Stimulated activated CD4-positive, alpha-beta T cell treated with anti-CD3 and anti-CD28 coated beads, TNF-alpha, amount 100 ng/mL, for 4 hours (primary cell): Measurements from ENCODE around the gene CDK5R2.

ENCODE experiments used
- DNase-seq, 3 experiments: peaks; one replicate each; pipeline ENCODE4 v3.0.0-alpha.2; 2020; ENCODE audit warnings: low read depth in 3 of 3

CDK5R2 gene

GRCh38 chr2:218961651-218962570 is 2.4 kb downstream of the CDK5R2 start:
- DNase-seq = no peak

GRCh38 chr2:218962859-218963492 is 3.5 kb downstream of the CDK5R2 start:
- peak in 1 of 3 experiments; percentile 26 for DNase-seq

DNA sequence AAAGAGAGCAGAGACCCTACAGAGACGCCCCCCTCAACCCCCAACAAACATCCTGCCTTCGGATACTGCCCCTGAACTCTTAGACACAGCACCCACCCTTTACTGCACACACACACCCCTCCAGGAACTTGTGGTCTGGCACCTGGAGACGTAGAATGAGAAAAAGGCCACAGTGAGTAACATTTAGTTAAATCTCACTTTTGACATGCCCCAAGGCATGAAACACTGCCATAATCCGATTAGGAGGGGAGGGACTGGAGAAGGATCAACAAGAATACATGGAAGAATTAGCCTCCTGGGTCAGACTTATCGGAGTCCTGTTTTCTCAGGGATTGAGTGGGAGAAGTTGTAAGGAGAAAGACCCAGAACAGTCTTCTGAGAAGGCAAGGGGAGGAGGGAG is 4.1 kb downstream of the CDK5R2 start:
- no peak for DNase-seq

- no peak for DNase-seq
These were observed 4.7 kb downstream of the CDK5R2 start for GRCh38 chr2:218964041-218964771.

- no peak for DNase-seq
These were observed 11.4 kb downstream of the CDK5R2 start for GRCh38 chr2:218970894-218971293.

- no peak for DNase-seq
These were observed 15.8 kb downstream of the CDK5R2 start for GRCh38 chr2:218975060-218975777.

DNA sequence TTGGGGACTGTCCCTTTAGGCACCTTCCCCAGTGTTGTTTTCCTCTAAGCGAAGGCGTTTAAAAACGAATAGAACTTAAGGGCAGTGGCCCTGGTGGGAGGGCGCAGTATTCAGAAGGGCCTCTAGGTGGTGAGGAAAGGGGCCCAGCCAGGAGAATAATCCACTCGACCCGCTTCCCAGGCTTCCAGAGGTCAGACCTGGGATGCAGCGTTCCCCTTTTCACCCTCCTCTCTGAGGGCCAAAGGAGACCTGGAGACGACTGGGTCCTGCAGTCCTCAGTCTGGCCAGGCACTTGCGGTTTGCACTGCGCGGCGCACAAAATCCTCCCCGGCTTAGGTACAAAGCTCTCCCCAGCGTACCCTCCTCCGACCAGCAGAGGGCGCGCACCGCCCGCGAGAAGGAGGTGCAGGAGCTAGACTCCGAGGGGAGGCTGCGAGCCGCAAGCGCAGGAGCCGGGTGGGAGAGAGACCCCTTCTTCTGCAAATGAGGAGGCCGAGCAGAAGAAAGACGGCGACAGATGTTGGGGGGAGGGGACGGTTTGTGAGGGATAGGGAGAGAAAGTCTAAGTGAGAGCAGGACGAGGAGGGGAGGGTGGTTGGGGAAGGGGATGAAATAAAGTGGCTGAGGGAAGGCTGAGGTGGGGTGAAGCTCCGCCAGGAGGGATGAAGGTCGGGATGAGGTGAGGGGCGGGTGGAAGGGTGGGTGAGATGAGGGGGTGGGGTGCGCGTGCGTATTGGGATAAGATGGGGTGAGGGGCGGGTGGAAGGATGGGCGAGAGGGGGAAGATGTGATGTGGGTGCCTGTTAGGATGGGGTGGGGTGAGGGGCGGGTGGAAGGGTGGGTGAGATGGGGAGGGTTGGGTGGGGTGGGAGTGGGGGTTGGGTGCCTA is 20.6 kb downstream of the CDK5R2 start:
- DNase-seq = peak; percentile 68 to 76 (median 71)

GRCh38 chr2:218980735-218981389 is 21.4 kb downstream of the CDK5R2 start:
- DNase-seq = no peak

GRCh38 chr2:218981390-218981880 is 22.0 kb downstream of the CDK5R2 start:
- no peak for DNase-seq

DNA sequence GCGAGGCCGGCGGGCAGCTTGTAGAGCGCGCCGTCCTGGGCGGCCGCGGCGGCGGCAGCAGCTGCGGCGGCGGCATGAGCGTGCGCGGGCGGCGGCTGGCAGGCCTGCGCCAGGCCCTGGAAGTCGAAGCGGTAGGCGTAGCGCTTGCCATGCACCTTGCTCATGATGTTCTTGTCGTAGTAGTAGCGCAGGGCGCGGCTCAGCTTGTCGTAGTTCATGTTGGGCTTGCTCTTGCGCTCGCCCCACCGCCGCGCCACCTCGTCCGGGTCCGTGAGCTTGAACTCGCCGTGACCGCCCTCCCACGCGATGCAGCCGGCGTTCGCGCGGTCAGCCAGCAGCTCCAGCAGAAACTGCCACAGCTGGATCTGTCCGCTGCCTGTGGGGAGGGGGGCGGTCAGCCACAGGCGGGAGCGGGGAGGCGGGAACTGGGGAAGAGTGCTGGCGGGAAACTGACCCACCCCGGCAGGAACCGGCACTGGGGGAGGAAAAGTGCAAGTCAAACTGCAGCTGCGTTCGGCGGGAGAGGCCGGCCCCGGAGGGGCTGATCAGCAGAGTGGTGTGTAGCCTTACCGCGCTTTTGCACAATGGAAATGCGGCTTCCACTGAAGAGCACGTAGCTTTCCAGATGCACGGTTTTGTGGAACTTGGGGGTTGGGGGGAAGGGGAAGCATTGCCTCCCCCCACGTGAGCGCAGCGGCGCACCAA is 22.6 kb downstream of the CDK5R2 start:
- DNase-seq = no peak

DNA sequence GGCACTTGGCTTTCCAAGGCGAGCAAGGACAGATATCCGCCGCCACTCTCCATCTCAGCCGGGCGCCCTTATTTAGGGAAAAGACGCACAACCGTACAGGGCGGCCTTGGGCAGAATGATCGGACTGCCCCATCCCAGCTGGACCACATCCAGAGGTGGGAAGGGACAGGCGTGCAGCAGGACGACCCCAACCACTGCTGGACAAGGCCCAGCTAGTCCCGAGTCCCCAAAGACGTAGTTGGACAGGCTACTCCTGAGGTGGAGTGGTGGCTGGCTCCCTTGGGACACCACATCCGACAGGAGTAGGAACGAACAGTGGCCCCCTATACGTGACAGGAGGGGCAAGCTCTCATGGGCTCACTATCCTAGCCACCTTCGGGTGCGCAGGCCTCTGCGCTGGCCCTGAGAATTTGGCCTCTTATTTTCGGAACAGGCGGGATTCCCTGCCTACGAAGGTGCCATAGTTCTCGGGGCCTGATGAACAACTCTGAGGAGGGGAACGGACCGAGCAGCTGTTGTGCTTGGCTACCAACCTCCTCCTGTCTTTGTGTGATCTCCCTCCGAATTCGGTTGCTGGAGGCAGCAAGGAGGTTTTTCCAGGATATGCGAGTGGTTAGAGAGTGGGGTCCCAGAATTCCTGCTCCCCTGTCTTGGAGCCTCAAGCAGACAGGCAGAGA is 23.3 kb downstream of the CDK5R2 start:
- DNase-seq = no peak

- DNase-seq = no peak
These were observed 23.9 kb downstream of the CDK5R2 start for GRCh38 chr2:218983263-218983933.

DNA sequence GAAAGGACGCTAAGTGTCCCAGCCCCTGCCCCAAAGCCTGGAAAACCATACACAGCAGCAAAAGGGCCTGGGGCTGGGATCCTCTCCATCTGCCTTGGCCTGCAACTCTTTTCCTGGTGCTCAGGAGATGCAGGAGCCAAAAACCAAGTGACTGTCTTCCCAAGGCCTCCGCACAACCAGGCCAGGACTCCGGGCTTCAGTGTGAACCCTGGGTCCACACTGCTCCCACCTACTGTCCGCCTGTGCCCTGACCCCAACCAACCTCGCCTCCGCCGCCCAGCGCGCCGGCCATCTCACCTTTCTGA is 24.4 kb downstream of the CDK5R2 start:
- DNase-seq = no peak

DNA sequence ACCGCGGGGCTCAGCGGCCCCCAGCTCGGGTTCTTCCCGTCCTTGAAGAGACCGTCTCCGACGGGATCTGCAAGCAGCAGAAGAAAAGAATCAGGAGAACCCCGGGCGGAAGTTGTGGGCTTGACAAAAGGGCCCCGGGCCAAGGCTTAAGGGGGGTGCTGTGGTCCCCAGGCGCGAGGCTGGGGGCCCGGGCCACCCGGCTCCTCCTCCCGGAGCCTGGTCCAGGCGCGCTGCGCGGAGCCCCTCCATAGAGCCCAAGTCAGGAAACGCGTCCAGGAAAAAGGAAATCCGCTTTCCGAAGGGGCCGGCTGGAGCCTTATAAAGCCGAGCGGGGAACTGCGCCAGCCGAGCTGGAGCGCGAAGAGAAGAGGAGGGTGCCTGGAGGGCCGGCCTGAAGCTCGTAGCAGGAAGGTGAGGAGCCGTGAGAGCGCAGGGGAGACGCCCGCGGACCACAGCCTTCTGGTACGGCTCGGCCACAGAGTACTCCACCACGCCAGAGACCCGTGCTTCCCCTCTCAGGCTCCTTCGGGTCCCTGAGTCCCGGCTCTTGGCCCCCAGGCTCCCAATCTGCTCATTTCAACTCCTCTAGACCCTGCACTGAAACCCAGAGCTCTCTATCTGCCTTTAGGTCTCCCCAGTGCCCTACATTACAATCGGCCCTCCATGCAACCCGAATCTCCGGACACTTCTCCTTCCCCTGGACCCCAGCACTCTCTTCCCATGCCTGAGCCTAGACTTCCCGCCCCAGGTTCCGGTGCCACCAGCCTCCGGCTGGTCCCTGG is 25.0 kb downstream of the CDK5R2 start:
- no peak for DNase-seq

- DNase-seq = no peak
These were observed 25.5 kb downstream of the CDK5R2 start, which contains the start of gene FEV for GRCh38 chr2:218985021-218985324. FEV (minus strand) TSS chr2:218985184; CDS start chr2:218985075, 109 bp downstream.

- DNase-seq = no peak
These were observed 26.0 kb downstream of the CDK5R2 start for GRCh38 chr2:218985325-218986091.
